IMR-90 (cell line): ENCODE measurements around the gene RGS17. TPM values are rescaled to one million over a fixed set of nuclear protein-coding genes. Genes with fewer than 3 reads are reported as not detected.

Experiments
- ATAC-seq: fragments of 200-7000 bp; cut with Tn5 transposase; 2 replicates; pipeline ENCODE4 v1.9.1; 2020; ENCODE audit warnings: low read depth, mild to moderate bottlenecking, moderate library complexity
- BruUV-seq: library from RNA; stranded (reverse); fragments of 400-500 nt; replicated peaks from 2 replicates; lab custom pipeline; 2021; lab: Mats Ljungman, UMichigan
- CTCF ChIA-PET: fragments of 300-600 bp; formaldehyde crosslinking; extraction: SDS; loops from one replicate; lab custom pipeline; 2021; ENCODE audit warnings: antibody characterized with exemption; lab: Yijun Ruan, JAX
- POLR2A ChIA-PET: fragments of 300-600 bp; sonication (Branson Sonifier 250); formaldehyde crosslinking; loops from one replicate; lab custom pipeline; 2022; ENCODE audit warnings: antibody characterized with exemption; ENCODE audit not compliant: unreplicated experiment; lab: Charles Lee
- DNase-seq: peaks from one replicate; pipeline ENCODE4 v3.0.0; 2013
- H2AFZ ChIP-seq: replicated peaks from 2 replicates; pipeline ENCODE3; 2013; ENCODE audit warnings: low read length, mild to moderate bottlenecking; ENCODE audit not compliant: poor library complexity
- H2AK5ac ChIP-seq: 2 replicates; pipeline ENCODE4 v1.6.1; 2013; ENCODE audit warnings: low read depth, low read length, inconsistent platforms
- H2AK9ac ChIP-seq: replicated peaks from 2 replicates; pipeline ENCODE3; 2013; ENCODE audit warnings: mild to moderate bottlenecking, low read depth, low read length, moderate library complexity; ENCODE audit not compliant: poor library complexity
- H2BK120ac ChIP-seq: 2 replicates; pipeline ENCODE4 v1.6.1; 2013; ENCODE audit warnings: low read depth, low read length, inconsistent platforms
- H2BK15ac ChIP-seq: 3 replicates; pipeline ENCODE4 v1.6.1; 2013; ENCODE audit warnings: low read depth, low read length, inconsistent platforms
- H2BK20ac ChIP-seq: 2 replicates; pipeline ENCODE4 v1.6.1; 2013; ENCODE audit warnings: low read depth, mild to moderate bottlenecking, inconsistent platforms, low read length, moderate library complexity
- H2BK5ac ChIP-seq: 2 replicates; pipeline ENCODE4 v1.6.1; 2013; ENCODE audit warnings: mild to moderate bottlenecking, low read depth, low read length, inconsistent platforms; ENCODE audit not compliant: poor library complexity, severe bottlenecking
- H3K14ac ChIP-seq: replicated peaks from 2 replicates; pipeline ENCODE4 v1.6.1; 2013; ENCODE audit warnings: low read depth, low read length, inconsistent platforms
- H3K18ac ChIP-seq: 2 replicates; pipeline ENCODE4 v1.6.1; 2013; ENCODE audit warnings: low read depth, low read length, control low read depth
- H3K23ac ChIP-seq: 2 replicates; pipeline ENCODE4 v1.6.1; 2013; ENCODE audit warnings: low read depth, low read length, inconsistent platforms
- H3K27ac ChIP-seq: 2 replicates; pipeline ENCODE4 v1.5.1; 2013; ENCODE audit warnings: mild to moderate bottlenecking, control low read depth, low read length; ENCODE audit not compliant: insufficient read depth
- H3K27me3 ChIP-seq: 2 replicates; pipeline ENCODE4 v1.6.1; 2013; ENCODE audit warnings: low read length; ENCODE audit not compliant: control insufficient read depth, insufficient read depth
- H3K36me3 ChIP-seq: 2 replicates; pipeline ENCODE4 v1.6.1; 2013; ENCODE audit warnings: low read length, mixed read lengths; ENCODE audit not compliant: control insufficient read depth, insufficient read depth
- H3K4ac ChIP-seq: 2 replicates; pipeline ENCODE4 v1.6.1; 2013; ENCODE audit warnings: low read depth, low read length, inconsistent platforms
- H3K4me1 ChIP-seq: 2 replicates; pipeline ENCODE4 v1.6.1; 2013; ENCODE audit warnings: low read length, mixed read lengths; ENCODE audit not compliant: control insufficient read depth, insufficient read depth
- H3K4me2 ChIP-seq: 2 replicates; pipeline ENCODE4 v1.6.1; 2013; ENCODE audit warnings: low read depth, mild to moderate bottlenecking, control low read depth, low read length, moderate library complexity
- H3K4me3 ChIP-seq: 2 replicates; pipeline ENCODE4 v1.5.1; 2013; ENCODE audit warnings: low read depth, mild to moderate bottlenecking, control low read depth, low read length, moderate library complexity; ENCODE audit not compliant: insufficient read depth
- H3K56ac ChIP-seq: 2 replicates; pipeline ENCODE4 v1.6.1; 2013; ENCODE audit warnings: low read length, inconsistent platforms; ENCODE audit not compliant: insufficient read depth; ENCODE audit errors: extremely low read depth
- H3K79me1 ChIP-seq, 2 experiments: 2 replicates each; pipeline ENCODE4 v1.6.1; 2013; ENCODE audit warnings: low read length in 2 of 2, inconsistent platforms in 1 of 2, low read depth in 1 of 2
- H3K9ac ChIP-seq: 2 replicates; pipeline ENCODE4 v1.6.1; 2013; ENCODE audit warnings: low read depth, low read length, control low read depth
- H3K9me1 ChIP-seq: 2 replicates; pipeline ENCODE4 v1.6.1; 2013; ENCODE audit warnings: low read length, inconsistent platforms; ENCODE audit not compliant: insufficient read depth
- H3K9me3 ChIP-seq: 2 replicates; pipeline ENCODE4 v1.6.1; 2013; ENCODE audit warnings: low read length; ENCODE audit not compliant: control insufficient read depth, insufficient read depth
- H4K20me1 ChIP-seq: 2 replicates; pipeline ENCODE4 v1.6.1; 2013; ENCODE audit warnings: low read length, inconsistent platforms; ENCODE audit not compliant: insufficient read depth
- H4K5ac ChIP-seq: 2 replicates; pipeline ENCODE4 v1.6.1; 2013; ENCODE audit warnings: mild to moderate bottlenecking, low read depth, low read length, control low read depth
- H4K8ac ChIP-seq, 2 experiments: 2 replicates each; pipeline ENCODE4 v1.6.1; 2013; ENCODE audit warnings: low read depth in 2 of 2, low read length in 2 of 2, control low read depth in 1 of 2, inconsistent platforms in 1 of 2
- H4K91ac ChIP-seq: 2 replicates; pipeline ENCODE4 v1.6.1; 2013; ENCODE audit warnings: low read depth, low read length, inconsistent platforms; ENCODE audit not compliant: insufficient read depth
- RAD21 ChIP-seq: IDR thresholded peaks from 2 replicates; pipeline ENCODE4 v1.6.1; 2012; ENCODE audit warnings: low read length, improper control_type of control experiment
- WGBS, 2 experiments: methylation state at CpG; one replicate each; pipeline versions ENCODE4 v1.1.5 to v1.1.7; 2013; ENCODE audit warnings: missing lambda C conversion rate in 2 of 2; ENCODE audit not compliant: insufficient read length in 1 of 2; ENCODE audit errors: extremely low coverage in 2 of 2; 5-methylcytosine and 5-hydroxymethylcytosine counted together
- dilution Hi-C: fragments of 300-500 bp; cut with HindIII; formaldehyde crosslinking; loops from one replicate; pipeline ENCODE4 v1.14.3; 2018; ENCODE audit warnings: low sequenced_read_pairs; ENCODE audit not compliant: unreplicated experiment
- in situ Hi-C: fragments of 300-500 bp; cut with MboI; formaldehyde crosslinking; loops from 3 replicates; pipeline ENCODE4 v1.14.3; 2019; ENCODE audit warnings: low sequenced_read_pairs, inconsistent platforms, mixed read lengths
- intact Hi-C: fragments of 100-400 bp; cut with micrococcal nuclease; formaldehyde crosslinking; loops from 2 replicates; pipeline ENCODE4 v1.10.0; 2022
- polyA plus RNA-seq, 3 experiments: library from polyadenylated mRNA; depleted of rRNA; stranded (reverse); fragments of >200 nt; gene quantifications; 2 replicates each; pipeline ENCODE4 v1.2.3, GENCODE V29; 2012; ENCODE audit warnings: low replicate concordance in 1 of 3
- total RNA-seq: library from RNA; depleted of rRNA; stranded (reverse); fragments of >200 nt; gene quantifications from 2 replicates; pipeline ENCODE4 v1.2.3, GENCODE V29; 2012
- TF ChIP-seq, protein P1 (sequence below): fragments of 150-350 bp; IDR thresholded peaks from 2 replicates; pipeline ENCODE4 v1.6.1; 2017; ENCODE audit warnings: mild to moderate bottlenecking, antibody characterized with exemption, low read length, low read depth

Gene RGS17
- total and polyA plus RNA-seq, 2 of the 4 experiments (the other 2 are of a cell fraction): 0.75 to 1.4 TPM

DNA sequence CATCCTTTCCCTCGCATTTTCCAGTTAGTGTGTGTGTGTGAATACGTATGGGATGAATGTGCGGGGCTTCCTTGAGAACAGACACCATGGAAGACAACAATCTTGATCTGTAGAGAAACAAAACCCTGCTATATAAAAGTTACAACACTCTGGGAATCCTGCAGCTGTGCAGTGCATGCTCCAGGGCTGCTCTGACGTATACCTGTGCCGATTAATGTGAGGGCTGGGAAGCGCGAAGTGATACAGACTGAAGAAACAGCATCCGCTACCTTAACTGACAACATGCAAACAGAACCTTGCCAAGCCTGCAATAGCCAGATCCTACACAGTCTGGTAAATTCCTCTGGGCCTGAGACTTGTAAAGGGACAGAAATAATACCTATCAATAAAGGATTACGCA, 96.9 kb downstream of the RGS17 start:
- dilution Hi-C loops (no loop called here), intact Hi-C loops (loop anchor here (5.0 to 10.0 kb wide), 2 partner anchors 198 to 1121 kb away; no protein-coding TSS in a partner anchor), in situ Hi-C loops (loop anchor here (25.0 kb wide), 2 partner anchors 478 to 1128 kb away; no protein-coding TSS in a partner anchor)
- TF ChIP-seq, protein P1, sequence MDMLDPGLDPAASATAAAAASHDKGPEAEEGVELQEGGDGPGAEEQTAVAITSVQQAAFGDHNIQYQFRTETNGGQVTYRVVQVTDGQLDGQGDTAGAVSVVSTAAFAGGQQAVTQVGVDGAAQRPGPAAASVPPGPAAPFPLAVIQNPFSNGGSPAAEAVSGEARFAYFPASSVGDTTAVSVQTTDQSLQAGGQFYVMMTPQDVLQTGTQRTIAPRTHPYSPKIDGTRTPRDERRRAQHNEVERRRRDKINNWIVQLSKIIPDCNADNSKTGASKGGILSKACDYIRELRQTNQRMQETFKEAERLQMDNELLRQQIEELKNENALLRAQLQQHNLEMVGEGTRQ: no peak
- TF ChIP-seq RAD21: no peak
- no peak overlapping the region for H2BK5ac ChIP-seq
- H4K20me1 ChIP-seq: no peaks in the 10 kb centered on the region
- peaks cover 7% of the 10 kb centered on the region for H3K4me1 ChIP-seq
- no peak overlapping the region for H2BK20ac ChIP-seq
- H4K8ac ChIP-seq: no peak overlapping the region
- no peak overlapping the region for H3K9ac ChIP-seq
- no peak overlapping the region for H2AK5ac ChIP-seq
- H3K9me1 ChIP-seq: no peaks in the 10 kb centered on the region
- H2AK9ac ChIP-seq: no peak overlapping the region
- H3K18ac ChIP-seq: no peak overlapping the region
- no peak overlapping the region for H3K4me2 ChIP-seq
- no peak overlapping the region for H3K14ac ChIP-seq
- 100% methylated on average over 2 of the region's 9 CpGs; no CpG with 5 or more reads in 1 of the 2 experiments for WGBS, 2 experiments
- no peak overlapping the region for H2AFZ ChIP-seq
- no peaks in the 10 kb centered on the region; a peak in 1 of 4 replicates for H3K79me1 ChIP-seq
- ChIA-PET POLR2A (no interaction called here), CTCF (no interaction called here)
- BruUV-seq: no TSS peak
- no peak overlapping the region for H2BK15ac ChIP-seq
- no peak for ATAC-seq
- H2BK120ac ChIP-seq: no peak overlapping the region
- no peak overlapping the region for H3K27ac ChIP-seq
- no peaks in the 10 kb centered on the region for H3K9me3 ChIP-seq
- H3K36me3 ChIP-seq: peaks cover 1% of the 10 kb centered on the region; the same call in 1 of the 2 replicates
- no peak overlapping the region for H3K23ac ChIP-seq
- no peak overlapping the region for H3K56ac ChIP-seq
- no peak overlapping the region for H4K91ac ChIP-seq
- no peaks in the 10 kb centered on the region for H3K27me3 ChIP-seq
- H3K4me3 ChIP-seq: no peak overlapping the region
- no peak for DNase-seq
- H3K4ac ChIP-seq: no peak overlapping the region
- H4K5ac ChIP-seq: no peak overlapping the region
